Chondrocyte (in vitro differentiated cells): ENCODE results near the gene WEE1. TPM values are rescaled to one million over a fixed set of nuclear protein-coding genes. Genes with fewer than 3 reads are reported as not detected.

Source experiments
- DNase-seq: peaks from one replicate; pipeline ENCODE4 v3.0.0; 2021; ENCODE audit warnings: mixed read lengths, low spot score
- H3K27ac Mint-ChIP-seq: one replicate; pipeline ENCODE4 v1.8.0; 2021; ENCODE audit warnings: mild to moderate bottlenecking, moderate library complexity, mixed read lengths; ENCODE audit not compliant: unreplicated experiment
- H3K27me3 Mint-ChIP-seq: 2 replicates; pipeline ENCODE4 v1.8.0; 2021; ENCODE audit warnings: low read depth, mixed read lengths
- H3K36me3 Mint-ChIP-seq: 2 replicates; pipeline ENCODE4 v1.8.0; 2021; ENCODE audit warnings: low read depth, mixed read lengths
- H3K4me1 Mint-ChIP-seq: 2 replicates; pipeline ENCODE4 v1.8.0; 2021; ENCODE audit warnings: low read depth, mild to moderate bottlenecking, mixed read lengths
- H3K4me3 Mint-ChIP-seq: one replicate; pipeline ENCODE4 v1.8.0; 2021; ENCODE audit warnings: mild to moderate bottlenecking, moderate library complexity, mixed read lengths; ENCODE audit not compliant: unreplicated experiment
- H3K9me3 Mint-ChIP-seq: 2 replicates; pipeline ENCODE4 v1.8.0; 2021; ENCODE audit warnings: low read depth, mixed read lengths
- total RNA-seq: library from RNA; stranded (reverse); gene quantifications from 3 replicates; pipeline ENCODE4 v1.2.1, GENCODE V29; 2021
- TF ChIP-seq, protein P1 (sequence below): fragments of 200-600 bp; sonication (generic); IDR thresholded peaks from 2 replicates; pipeline ENCODE4 v1.5.0; 2021; ENCODE audit warnings: antibody characterized with exemption, mild to moderate bottlenecking, moderate library complexity

The WEE1 gene
- total RNA-seq, 1 donor from 2014 or later: 17.8 TPM

DNA sequence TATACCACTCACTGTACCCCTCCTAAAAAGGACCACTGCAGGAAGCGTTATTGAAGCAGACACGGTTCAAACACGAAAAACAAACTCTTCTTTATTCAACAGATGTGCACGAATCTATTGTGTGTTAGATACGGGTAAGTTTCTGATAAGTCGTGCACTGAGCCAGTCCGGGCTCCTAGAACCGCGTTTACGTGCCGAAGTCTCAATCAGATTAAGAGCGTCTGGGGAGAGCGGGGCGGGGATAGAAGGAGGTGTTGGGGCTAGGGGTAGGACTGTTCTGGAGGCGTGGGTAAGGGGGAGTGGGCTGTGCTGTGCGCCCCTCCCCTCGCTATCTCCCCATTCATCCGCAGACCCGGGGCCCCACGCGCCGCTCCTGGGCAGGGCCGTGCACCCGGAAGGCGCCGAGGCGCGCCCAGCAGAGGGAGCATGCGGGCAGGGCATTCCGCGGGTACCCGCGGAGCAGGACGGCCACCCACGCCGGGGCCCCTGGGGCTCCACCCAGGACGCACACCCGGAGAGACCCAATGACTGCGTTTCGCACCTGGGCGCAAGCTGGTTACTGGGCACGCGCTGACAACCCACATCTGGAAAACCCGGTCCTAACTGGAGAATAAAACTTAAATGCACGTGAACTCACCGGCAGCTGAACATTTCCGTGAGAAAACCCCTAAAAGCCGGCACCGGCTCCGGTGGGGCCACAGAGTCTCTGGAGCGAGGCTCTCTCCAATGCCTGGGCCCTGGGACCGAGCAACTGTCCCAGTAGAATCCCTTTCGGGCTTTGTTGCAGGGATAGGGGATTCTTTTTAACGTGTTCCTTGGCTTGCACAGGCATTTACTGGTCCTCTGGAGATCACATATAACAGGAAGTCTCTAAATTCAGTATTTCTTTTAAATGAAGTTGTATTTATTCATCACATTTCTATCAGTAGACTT is 40.6 kb downstream of the WEE1 start:
- Mint-ChIP-seq H3K36me3 (no peaks in the 10 kb centered on the region), H3K27me3 (no peaks in the 10 kb centered on the region), H3K27ac (peak overlapping the region; percentile 100), H3K4me3 (peak overlapping the region; percentile 75), H3K9me3 (no peaks in the 10 kb centered on the region), H3K4me1 (peaks cover 41% of the 10 kb centered on the region)
- TF ChIP-seq, protein P1, sequence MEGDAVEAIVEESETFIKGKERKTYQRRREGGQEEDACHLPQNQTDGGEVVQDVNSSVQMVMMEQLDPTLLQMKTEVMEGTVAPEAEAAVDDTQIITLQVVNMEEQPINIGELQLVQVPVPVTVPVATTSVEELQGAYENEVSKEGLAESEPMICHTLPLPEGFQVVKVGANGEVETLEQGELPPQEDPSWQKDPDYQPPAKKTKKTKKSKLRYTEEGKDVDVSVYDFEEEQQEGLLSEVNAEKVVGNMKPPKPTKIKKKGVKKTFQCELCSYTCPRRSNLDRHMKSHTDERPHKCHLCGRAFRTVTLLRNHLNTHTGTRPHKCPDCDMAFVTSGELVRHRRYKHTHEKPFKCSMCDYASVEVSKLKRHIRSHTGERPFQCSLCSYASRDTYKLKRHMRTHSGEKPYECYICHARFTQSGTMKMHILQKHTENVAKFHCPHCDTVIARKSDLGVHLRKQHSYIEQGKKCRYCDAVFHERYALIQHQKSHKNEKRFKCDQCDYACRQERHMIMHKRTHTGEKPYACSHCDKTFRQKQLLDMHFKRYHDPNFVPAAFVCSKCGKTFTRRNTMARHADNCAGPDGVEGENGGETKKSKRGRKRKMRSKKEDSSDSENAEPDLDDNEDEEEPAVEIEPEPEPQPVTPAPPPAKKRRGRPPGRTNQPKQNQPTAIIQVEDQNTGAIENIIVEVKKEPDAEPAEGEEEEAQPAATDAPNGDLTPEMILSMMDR: peak; percentile 90
- DNase-seq: peak; percentile 92

DNA sequence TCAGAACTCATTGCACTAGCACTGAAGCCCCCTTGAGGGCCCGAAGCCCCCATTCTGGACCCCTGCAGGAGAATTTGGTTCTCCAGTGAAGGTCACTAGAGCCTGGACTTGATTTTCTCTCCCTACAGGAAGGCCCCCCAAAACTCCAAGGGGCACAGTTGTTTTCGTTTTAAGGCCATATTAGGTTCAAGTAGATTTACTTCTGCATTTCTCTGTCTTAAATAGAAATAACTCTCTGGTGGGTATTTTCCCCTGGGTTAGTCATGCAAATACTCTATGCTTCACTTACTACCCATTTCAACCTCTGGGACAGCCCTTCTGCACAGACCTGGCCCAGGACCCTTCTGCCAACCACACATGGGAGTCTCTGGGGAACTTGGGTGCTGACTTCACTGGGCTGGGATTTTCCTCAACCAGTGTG is 41.6 kb downstream of the WEE1 start:
- Mint-ChIP-seq H3K4me1 (peaks cover 41% of the 10 kb centered on the region), H3K9me3 (no peaks in the 10 kb centered on the region), H3K27me3 (no peaks in the 10 kb centered on the region), H3K36me3 (no peaks in the 10 kb centered on the region), H3K27ac (peak overlapping the region; percentile 100), H3K4me3 (peak overlapping the region; percentile 75)
- DNase-seq: no peak
- TF ChIP-seq, protein P1: no peak

DNA sequence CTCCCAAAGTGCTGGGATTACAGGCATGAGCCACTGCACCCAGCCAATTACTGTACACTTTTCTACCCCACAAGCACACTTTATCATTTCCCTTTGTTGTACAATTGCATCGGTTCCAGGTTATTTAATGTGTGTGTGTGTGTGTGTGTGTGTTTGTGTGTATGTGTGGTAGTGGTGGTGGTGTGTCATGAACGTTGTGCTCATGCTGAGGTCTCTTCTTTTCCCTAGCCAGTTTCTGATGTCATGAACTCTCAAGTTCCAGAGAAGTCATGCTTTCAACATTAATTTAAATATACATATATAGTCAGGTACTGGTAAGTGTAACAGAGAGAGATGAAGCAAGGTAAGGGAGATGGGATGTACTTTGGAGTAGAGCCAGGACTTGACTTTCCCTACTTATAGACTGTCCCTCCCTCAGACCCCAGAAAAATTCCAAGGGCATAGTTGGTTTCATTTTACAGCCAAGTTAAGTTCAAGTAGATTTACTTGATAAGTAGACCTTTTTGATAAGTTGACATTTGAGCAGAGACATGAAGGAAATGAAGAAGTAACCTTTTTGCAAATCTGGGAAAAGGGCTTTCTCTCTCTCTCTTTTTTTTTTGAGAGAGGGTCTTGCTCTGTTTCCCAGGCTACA is 42.7 kb downstream of the WEE1 start:
- TF ChIP-seq, protein P1: no peak
- H3K4me1 Mint-ChIP-seq: peaks cover 41% of the 10 kb centered on the region
- peak overlapping the region; percentile 38 for H3K27ac Mint-ChIP-seq
- no peaks in the 10 kb centered on the region for H3K27me3 Mint-ChIP-seq
- no peaks in the 10 kb centered on the region for H3K9me3 Mint-ChIP-seq
- no peak for DNase-seq
- no peaks in the 10 kb centered on the region for H3K36me3 Mint-ChIP-seq
- no peak overlapping the region for H3K4me3 Mint-ChIP-seq

DNA sequence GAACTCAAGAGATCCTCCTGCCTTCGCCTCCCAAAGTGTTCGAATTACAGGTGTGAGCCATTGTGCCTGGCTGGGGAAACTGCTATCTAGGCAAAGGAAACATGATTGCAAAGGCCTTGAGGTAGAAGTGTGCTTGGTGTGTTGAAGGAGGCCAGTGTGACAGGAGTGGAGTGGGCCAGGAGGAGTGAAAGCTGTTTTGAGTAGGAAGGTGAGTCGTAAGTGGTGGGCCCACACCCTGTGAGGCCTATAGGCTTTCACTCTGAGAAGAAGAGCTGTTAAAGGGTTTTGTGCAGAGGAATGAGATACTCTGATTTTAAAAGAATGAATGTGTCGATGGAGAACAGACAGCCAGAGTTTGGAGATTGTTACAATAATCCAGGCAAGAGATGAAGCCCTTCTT is 43.4 kb downstream of the WEE1 start:
- H3K27ac Mint-ChIP-seq: peak overlapping the region; percentile 34
- no peaks in the 10 kb centered on the region for H3K27me3 Mint-ChIP-seq
- TF ChIP-seq, protein P1: no peak
- H3K36me3 Mint-ChIP-seq: no peaks in the 10 kb centered on the region
- no peak overlapping the region for H3K4me3 Mint-ChIP-seq
- DNase-seq: no peak
- peaks cover 41% of the 10 kb centered on the region for H3K4me1 Mint-ChIP-seq
- H3K9me3 Mint-ChIP-seq: no peaks in the 10 kb centered on the region

GRCh38 chr11:9617940-9618339 is 44.5 kb downstream of the WEE1 start:
- no peaks in the 10 kb centered on the region for H3K27me3 Mint-ChIP-seq
- H3K9me3 Mint-ChIP-seq: no peaks in the 10 kb centered on the region
- peaks cover 31% of the 10 kb centered on the region for H3K4me1 Mint-ChIP-seq
- no peak for DNase-seq
- no peak overlapping the region for H3K27ac Mint-ChIP-seq
- TF ChIP-seq, protein P1: no peak
- no peak overlapping the region for H3K4me3 Mint-ChIP-seq
- H3K36me3 Mint-ChIP-seq: no peaks in the 10 kb centered on the region
